GM19463 (cell line): ENCODE data around the gene ANK2.

ENCODE experiments used
- ATAC-seq: cut with Tn5 transposase; IDR thresholded peaks from one replicate; pipeline ENCODE4 v1.9.1; 2021; ENCODE audit warnings: mild to moderate bottlenecking, moderate library complexity; ENCODE audit not compliant: unreplicated experiment

ANK2 gene

GRCh38 chr4:113278324-113278934 is 229.0 kb downstream of the ANK2 start:
- ATAC-seq: peak; percentile 99

GRCh38 chr4:113285501-113285900 is 236.0 kb downstream of the ANK2 start:
- ATAC-seq: no peak

GRCh38 chr4:113288257-113288656 is 238.8 kb downstream of the ANK2 start:
- no peak for ATAC-seq

- ATAC-seq: no peak
Measured at GRCh38 chr4:113288696-113289095, 239.2 kb downstream of the ANK2 start.

- ATAC-seq: no peak
Measured at GRCh38 chr4:113289766-113290165, 240.3 kb downstream of the ANK2 start.

GRCh38 chr4:113290666-113291065 is 241.2 kb downstream of the ANK2 start:
- no peak for ATAC-seq

GRCh38 chr4:113292371-113293042 is 243.1 kb downstream of the ANK2 start:
- no peak for ATAC-seq

- ATAC-seq: no peak
Measured at GRCh38 chr4:113293043-113293560, 243.6 kb downstream of the ANK2 start.

- ATAC-seq: no peak
Measured at GRCh38 chr4:113293674-113294073, 244.2 kb downstream of the ANK2 start.

- no peak for ATAC-seq
Measured at GRCh38 chr4:113294908-113295307, 245.5 kb downstream of the ANK2 start.

- no peak for ATAC-seq
Measured at GRCh38 chr4:113300471-113300928, 251.0 kb downstream of the ANK2 start.

GRCh38 chr4:113302051-113302450 is 252.6 kb downstream of the ANK2 start:
- ATAC-seq: no peak

- ATAC-seq: no peak
Measured at GRCh38 chr4:113303315-113303714, 253.9 kb downstream of the ANK2 start.

GRCh38 chr4:113311047-113311446 is 261.6 kb downstream of the ANK2 start:
- ATAC-seq: no peak

- ATAC-seq: no peak
Measured at GRCh38 chr4:113312529-113312928, 263.1 kb downstream of the ANK2 start.

GRCh38 chr4:113314426-113314825 is 265.0 kb downstream of the ANK2 start:
- no peak for ATAC-seq

GRCh38 chr4:113316879-113317278 is 267.4 kb downstream of the ANK2 start:
- peak; percentile 94 for ATAC-seq

GRCh38 chr4:113317523-113317922 is 268.1 kb downstream of the ANK2 start:
- ATAC-seq: no peak

GRCh38 chr4:113322736-113323135 is 273.3 kb downstream of the ANK2 start:
- no peak for ATAC-seq

GRCh38 chr4:113325876-113326615 is 276.6 kb downstream of the ANK2 start:
- no peak for ATAC-seq

GRCh38 chr4:113327494-113327893 is 278.0 kb downstream of the ANK2 start:
- no peak for ATAC-seq

- ATAC-seq: peak; percentile 58
Measured at GRCh38 chr4:113328514-113328913, 279.1 kb downstream of the ANK2 start.
